Mucosa of rectum (tissue), 2 donors: ENCODE results near the gene ANOS1.
A peak's percentile ranks its signal among the peaks of the same experiment; 100 is the strongest.

ENCODE experiments used
- H3K27ac ChIP-seq, 2 donors: one replicate each; pipeline ENCODE4 v1.7.0; 2013; ENCODE audit warnings: inconsistent platforms in 2 of 2, low read depth in 2 of 2, low read length in 2 of 2
- H3K27me3 ChIP-seq, 2 donors: one replicate each; pipeline ENCODE4 v1.7.0; 2013; ENCODE audit warnings: low read length in 2 of 2; ENCODE audit not compliant: control insufficient read depth in 2 of 2, insufficient read depth in 2 of 2
- H3K36me3 ChIP-seq, 2 donors: one replicate each; pipeline ENCODE4 v1.7.0; 2013; ENCODE audit warnings: low read length in 2 of 2; ENCODE audit not compliant: control insufficient read depth in 2 of 2, insufficient read depth in 2 of 2
- H3K4me1 ChIP-seq, 2 donors: one replicate each; pipeline ENCODE4 v1.7.0; 2013; ENCODE audit warnings: low read length in 2 of 2, mild to moderate bottlenecking in 1 of 2; ENCODE audit not compliant: control insufficient read depth in 2 of 2, insufficient read depth in 2 of 2
- H3K4me3 ChIP-seq, 2 donors: one replicate each; pipeline ENCODE4 v1.7.0; 2013; ENCODE audit warnings: low read length in 2 of 2
- H3K9ac ChIP-seq, 2 donors: one replicate each; pipeline ENCODE4 v1.7.0; 2013; ENCODE audit warnings: low read length in 2 of 2, low read depth in 1 of 2, mild to moderate bottlenecking in 1 of 2
- H3K9me3 ChIP-seq, 2 donors: one replicate each; pipeline ENCODE4 v1.7.0; 2013; ENCODE audit warnings: low read length in 2 of 2; ENCODE audit not compliant: control insufficient read depth in 2 of 2
- donor health status: healthy.
- donor health status: Normal muscosa, but diverticular disease.

ANOS1 gene

DNA sequence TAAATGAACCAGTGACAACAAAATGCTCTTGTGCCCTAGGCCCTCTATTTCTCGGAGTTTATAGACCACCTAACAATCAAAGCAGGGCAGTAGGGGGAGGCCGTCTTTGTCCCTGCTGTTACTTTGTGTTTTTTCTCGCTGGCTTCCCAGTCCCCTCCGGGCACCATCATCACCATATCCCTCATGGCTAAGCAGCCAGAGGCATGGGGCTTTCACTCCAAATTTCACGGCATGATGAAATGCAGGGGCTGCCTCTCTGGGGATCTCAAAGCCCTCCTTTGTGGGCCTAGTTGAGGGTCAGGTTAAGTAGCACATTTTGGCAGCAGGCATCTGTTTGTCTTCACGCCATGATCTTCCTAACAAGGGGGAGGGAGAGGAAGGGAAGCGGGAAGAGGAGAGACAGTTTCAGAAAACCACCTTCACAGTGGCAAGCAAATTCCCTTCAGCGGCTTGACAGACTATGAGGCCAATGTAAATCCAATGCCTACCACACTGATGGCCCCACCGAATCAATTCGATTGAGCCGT lies 91.9 kb downstream of the ANOS1 start:
- Histone ChIP-seq H3K27me3 (no peaks in the 10 kb centered on the region), H3K9ac (no peak overlapping the region), H3K4me1 (no peaks in the 10 kb centered on the region), H3K27ac (no peak overlapping the region), H3K4me3 (no peak overlapping the region), H3K9me3 (no peaks in the 10 kb centered on the region), H3K36me3 (no peaks in the 10 kb centered on the region)

DNA sequence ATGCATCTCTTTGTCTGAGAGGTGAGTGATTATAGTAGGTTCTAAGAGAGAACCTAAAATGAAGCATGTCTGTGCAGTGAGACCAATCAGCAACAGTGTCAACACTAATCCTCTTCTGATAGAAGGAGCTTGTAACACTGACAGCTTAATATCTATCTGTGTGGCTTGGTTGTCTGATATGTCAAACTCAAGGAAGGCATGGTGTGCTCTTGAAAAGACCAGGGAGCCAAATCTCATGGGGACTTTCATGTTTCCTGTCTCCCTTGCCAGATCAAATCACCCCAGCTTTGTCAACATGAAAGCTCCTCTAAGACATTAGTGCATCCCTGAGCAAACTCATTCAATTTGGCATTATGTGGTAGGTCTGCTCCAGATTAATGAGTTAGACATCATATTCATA lies 95.4 kb downstream of the ANOS1 start:
- no peak overlapping the region for H3K9ac ChIP-seq
- H3K9me3 ChIP-seq, result no peaks in the 10 kb centered on the region
- H3K27me3 ChIP-seq, result no peaks in the 10 kb centered on the region
- H3K27ac ChIP-seq, result no peak overlapping the region
- no peaks in the 10 kb centered on the region for H3K4me1 ChIP-seq
- H3K4me3 ChIP-seq, result no peak overlapping the region
- no peaks in the 10 kb centered on the region for H3K36me3 ChIP-seq

DNA sequence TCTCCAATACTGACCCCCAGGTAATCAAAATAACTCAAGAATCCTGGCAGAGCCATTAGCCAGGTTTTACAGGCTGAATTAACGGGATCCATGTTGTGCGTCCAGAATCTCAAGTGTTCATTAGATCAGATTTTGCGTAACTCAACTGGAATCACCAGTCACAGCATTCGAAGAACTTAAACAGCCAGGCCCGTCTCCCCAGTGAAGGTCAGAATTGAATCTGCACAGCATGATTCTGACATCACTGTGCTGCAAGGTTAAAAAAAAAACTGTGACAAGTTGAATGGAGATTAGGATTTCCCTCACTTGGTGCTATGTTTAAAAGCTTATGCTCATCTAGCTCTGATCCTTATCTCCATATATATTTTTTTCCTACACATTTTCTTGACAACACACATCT lies 96.1 kb downstream of the ANOS1 start:
- Histone ChIP-seq H3K36me3 (no peaks in the 10 kb centered on the region), H3K4me3 (no peak overlapping the region), H3K9me3 (no peaks in the 10 kb centered on the region), H3K27me3 (no peaks in the 10 kb centered on the region), H3K4me1 (no peaks in the 10 kb centered on the region), H3K27ac (no peak overlapping the region), H3K9ac (no peak overlapping the region)

DNA sequence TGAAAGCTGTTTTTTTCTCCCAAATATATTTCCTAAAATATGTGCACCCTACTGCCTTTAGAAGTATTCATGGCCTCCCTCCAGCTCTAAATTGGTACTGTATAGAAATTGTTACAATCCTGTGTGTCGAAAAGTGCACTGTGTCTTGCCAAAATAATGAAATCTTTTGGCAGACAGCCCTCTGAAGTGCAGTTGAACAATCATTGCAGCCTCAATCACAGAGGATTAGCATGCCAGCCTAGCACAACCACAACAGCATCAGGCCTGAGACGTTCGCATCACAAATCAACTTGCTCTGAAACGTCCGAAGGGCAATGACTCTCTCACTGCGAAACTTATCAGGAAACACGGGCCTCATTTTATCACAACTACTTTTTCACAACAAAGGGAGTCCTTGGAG lies 99.0 kb downstream of the ANOS1 start:
- no peak overlapping the region for H3K9ac ChIP-seq
- H3K9me3 ChIP-seq, result no peaks in the 10 kb centered on the region
- H3K36me3 ChIP-seq, result no peaks in the 10 kb centered on the region
- H3K4me3 ChIP-seq, result no peak overlapping the region
- H3K27ac ChIP-seq, result no peak overlapping the region
- H3K4me1 ChIP-seq, result no peaks in the 10 kb centered on the region
- H3K27me3 ChIP-seq, result no peaks in the 10 kb centered on the region

DNA sequence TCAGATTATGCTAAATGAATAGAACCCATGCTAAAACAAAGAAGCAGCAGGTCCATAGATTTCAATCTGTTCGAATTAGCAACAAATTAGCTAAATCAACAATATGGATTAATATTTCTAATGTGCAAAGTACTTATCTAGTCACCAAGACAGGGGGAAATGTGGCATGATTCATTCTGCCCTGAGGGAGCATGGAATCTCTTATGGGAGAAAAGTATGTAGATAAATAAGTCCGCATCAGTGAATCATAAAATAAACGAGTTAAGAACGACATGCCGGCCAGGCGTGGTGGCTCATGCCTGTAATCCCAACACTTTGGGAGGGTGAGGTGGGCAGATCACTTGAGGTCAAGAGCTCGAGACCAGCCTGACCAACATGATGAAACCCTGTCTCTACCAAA lies 102.1 kb downstream of the ANOS1 start:
- Histone ChIP-seq H3K9me3 (no peaks in the 10 kb centered on the region), H3K4me1 (no peaks in the 10 kb centered on the region), H3K4me3 (no peak overlapping the region), H3K36me3 (no peaks in the 10 kb centered on the region), H3K27ac (no peak overlapping the region), H3K27me3 (no peaks in the 10 kb centered on the region), H3K9ac (no peak overlapping the region)

DNA sequence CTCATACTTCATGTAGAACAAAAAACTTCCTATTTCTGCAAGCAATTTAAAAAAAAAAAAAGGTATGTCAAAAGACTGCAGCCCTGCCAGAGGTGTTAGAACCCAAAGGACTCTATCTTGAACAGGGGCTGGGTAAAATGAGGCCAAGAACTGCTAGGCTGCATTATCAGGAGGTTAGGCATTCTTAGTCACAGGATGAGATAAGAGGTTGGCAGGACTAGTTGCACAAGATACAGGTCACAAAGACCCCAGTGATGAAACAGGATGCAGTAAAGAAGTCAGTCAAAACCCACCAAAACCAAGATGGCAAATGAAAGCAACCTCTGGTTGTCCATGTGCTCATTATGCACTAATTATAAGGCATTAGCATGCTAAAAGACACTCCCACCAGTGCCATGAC lies 104.1 kb downstream of the ANOS1 start:
- Histone ChIP-seq H3K9me3 (no peaks in the 10 kb centered on the region), H3K4me3 (no peak overlapping the region), H3K27me3 (no peaks in the 10 kb centered on the region), H3K36me3 (no peaks in the 10 kb centered on the region), H3K27ac (no peak overlapping the region), H3K4me1 (no peaks in the 10 kb centered on the region), H3K9ac (no peak overlapping the region)

DNA sequence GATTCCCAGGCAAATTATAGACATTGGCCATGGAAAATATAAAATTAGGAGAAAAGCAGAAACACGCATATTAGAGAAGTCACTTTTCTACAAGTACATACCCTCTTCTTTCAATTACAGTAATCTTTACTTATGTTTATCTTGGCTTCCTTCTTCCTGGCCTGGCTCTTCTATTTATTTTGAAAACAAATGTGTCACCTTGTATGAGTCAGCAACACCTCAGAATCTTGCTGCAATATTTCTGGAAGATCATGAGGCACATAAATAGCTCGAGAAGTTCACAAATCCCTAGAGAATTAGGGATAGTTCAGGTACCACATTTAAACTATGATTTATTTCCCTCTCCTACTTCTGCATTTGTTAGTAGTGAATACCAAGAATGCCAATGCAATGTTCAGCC lies 124.6 kb downstream of the ANOS1 start:
- Histone ChIP-seq H3K27ac (no peak overlapping the region), H3K4me1 (no peaks in the 10 kb centered on the region), H3K9me3 (no peaks in the 10 kb centered on the region), H3K4me3 (no peak overlapping the region), H3K9ac (no peak overlapping the region), H3K27me3 (no peaks in the 10 kb centered on the region), H3K36me3 (no peaks in the 10 kb centered on the region)

DNA sequence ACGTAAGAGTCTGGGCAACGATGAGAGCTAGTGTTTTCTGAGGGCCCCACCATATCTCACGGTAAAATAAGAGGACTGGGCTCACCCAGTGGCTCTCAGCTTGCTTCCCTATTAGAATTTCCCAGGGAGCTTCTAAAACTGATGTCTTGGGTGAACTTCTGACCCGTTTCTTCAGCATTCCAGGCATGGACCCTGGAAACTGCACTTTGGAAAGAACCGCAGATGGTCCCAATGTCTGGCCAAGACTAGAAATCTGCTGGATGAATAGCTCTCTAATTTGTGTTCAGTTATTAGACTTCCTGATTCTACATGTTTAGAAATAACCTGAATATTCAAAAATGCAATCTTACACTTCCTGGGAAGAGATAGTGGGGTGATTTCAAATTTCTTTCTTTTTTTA lies 127.8 kb downstream of the ANOS1 start:
- H3K4me3 ChIP-seq, result no peak overlapping the region
- H3K9ac ChIP-seq, result no peak overlapping the region
- no peaks in the 10 kb centered on the region for H3K27me3 ChIP-seq
- H3K27ac ChIP-seq, result no peak overlapping the region
- no peaks in the 10 kb centered on the region for H3K4me1 ChIP-seq
- no peaks in the 10 kb centered on the region for H3K36me3 ChIP-seq
- no peaks in the 10 kb centered on the region for H3K9me3 ChIP-seq

DNA sequence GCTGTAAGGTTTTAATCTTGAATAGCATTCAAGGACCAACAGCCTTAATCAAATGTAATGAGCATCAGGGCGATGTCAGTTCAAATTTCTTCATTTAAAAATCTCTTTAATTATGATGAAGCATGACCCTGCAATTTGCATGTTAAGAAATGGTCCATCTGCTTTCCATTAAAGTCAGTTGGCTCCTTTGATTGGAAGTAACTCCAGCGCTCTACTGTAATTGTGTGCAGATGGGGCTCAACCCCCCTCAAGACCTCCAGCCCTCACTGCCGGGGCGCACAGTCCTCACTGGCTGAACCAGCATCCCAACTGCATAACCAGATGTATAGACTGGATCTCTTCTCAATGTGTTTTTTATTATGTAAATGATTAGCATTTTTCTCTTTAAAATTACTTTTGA lies 140.4 kb downstream of the ANOS1 start:
- Histone ChIP-seq H3K27me3 (no peaks in the 10 kb centered on the region), H3K4me3 (no peak overlapping the region), H3K4me1 (no peaks in the 10 kb centered on the region), H3K27ac (no peak overlapping the region), H3K36me3 (no peaks in the 10 kb centered on the region), H3K9ac (no peak overlapping the region), H3K9me3 (no peaks in the 10 kb centered on the region)

DNA sequence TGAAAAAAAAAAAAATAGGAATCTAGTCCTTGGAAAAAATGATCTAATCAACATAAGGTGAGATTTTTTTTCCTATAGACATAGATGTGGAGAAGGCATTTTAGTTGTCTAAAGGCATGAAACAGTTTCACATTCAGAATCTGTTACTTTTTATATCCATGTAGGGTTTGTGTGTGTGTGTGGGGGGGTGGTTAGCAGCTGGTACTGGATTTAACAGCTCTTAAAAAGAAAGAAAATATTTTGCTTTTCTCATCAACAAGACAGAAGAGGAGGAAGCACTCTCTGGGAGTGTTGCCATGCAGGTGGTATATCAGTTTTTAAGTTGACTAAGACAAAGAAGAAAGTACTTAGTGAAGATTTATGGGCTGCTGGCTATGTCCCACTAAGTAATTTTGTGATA lies 145.0 kb downstream of the ANOS1 start:
- H3K4me3 ChIP-seq, result no peak overlapping the region
- no peaks in the 10 kb centered on the region for H3K9me3 ChIP-seq
- H3K4me1 ChIP-seq, result no peaks in the 10 kb centered on the region
- no peaks in the 10 kb centered on the region for H3K27me3 ChIP-seq
- H3K9ac ChIP-seq, result no peak overlapping the region
- H3K36me3 ChIP-seq, result no peaks in the 10 kb centered on the region
- no peak overlapping the region for H3K27ac ChIP-seq

DNA sequence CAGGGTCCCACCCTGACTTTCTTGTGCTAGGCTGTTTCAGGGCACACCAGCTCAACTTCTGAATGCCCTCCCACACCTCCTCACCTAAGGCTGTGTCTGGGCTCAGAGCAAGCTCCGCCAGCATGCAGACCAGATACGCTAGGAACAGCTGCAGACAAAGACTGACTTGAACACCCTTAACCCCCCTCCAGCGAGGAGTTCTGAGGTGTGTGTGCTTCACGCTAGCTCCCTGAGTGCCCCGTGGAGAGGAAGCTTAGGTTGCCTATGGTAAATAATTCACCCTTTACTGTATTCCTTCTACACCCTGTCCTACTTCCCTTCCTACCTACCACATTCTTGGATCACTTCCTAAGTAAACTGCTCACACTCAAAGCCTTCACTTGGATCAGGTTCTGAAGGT lies 152.3 kb downstream of the ANOS1 start:
- Histone ChIP-seq H3K36me3 (no peaks in the 10 kb centered on the region), H3K4me1 (no peaks in the 10 kb centered on the region), H3K27me3 (no peaks in the 10 kb centered on the region), H3K9me3 (no peaks in the 10 kb centered on the region), H3K9ac (no peak overlapping the region), H3K4me3 (peak overlapping the region in 1 of 2 donors; percentile 31), H3K27ac (peak overlapping the region in 1 of 2 donors; percentile 16)
